ENCODE data around the gene THADA.

GRCh38 chr2:43278564-43279220 is 317.1 kb downstream of the THADA start:
- TF ChIP-seq CTCF (tag by site-specific recombination; IDR thresholded peaks at IDR 0.05) = no peak
- no peak for TF ChIP-seq ZNF529 (tag by site-specific recombination; IDR thresholded peaks at IDR 0.05; ENCODE audit: insufficient replicate concordance)
- no peak for TF ChIP-seq ZNF549 (tag by site-specific recombination; IDR thresholded peaks at IDR 0.05)
- no peak for TF ChIP-seq TRIM28 (IDR thresholded peaks at IDR 0.05; ENCODE audit: borderline replicate concordance, low read length)
- no peak for TF ChIP-seq REST (tag by site-specific recombination; IDR thresholded peaks at IDR 0.05)
- no peak for TF ChIP-seq ZNF76 (tag by site-specific recombination; IDR thresholded peaks at IDR 0.05; ENCODE audit: borderline replicate concordance, low read depth)
- TF ChIP-seq ATF2 (tag by site-specific recombination; IDR thresholded peaks at IDR 0.05; ENCODE audit: low read depth) = no peak
- no peak for TF ChIP-seq ZNF138 (tag by site-specific recombination; IDR thresholded peaks at IDR 0.05; ENCODE audit: borderline replicate concordance)
- no peak for TF ChIP-seq ZNF843 (tag by site-specific recombination; IDR thresholded peaks at IDR 0.05)
- no peak for TF ChIP-seq GLIS2 (tag by site-specific recombination; IDR thresholded peaks at IDR 0.05)
- TF ChIP-seq ZNF211 (tag by site-specific recombination; IDR thresholded peaks at IDR 0.05; ENCODE audit: low read depth) = no peak

All from HEK293 (cell line).